Fibroblast of lung (primary cell): ENCODE results near the gene ALG3. TPM values are rescaled to one million over a fixed set of nuclear protein-coding genes. Genes with fewer than 3 reads are reported as not detected.

ENCODE experiments used
- DNase-seq, 2 donors: peaks; one replicate each; pipeline versions ENCODE4 v3.0.0 to v3.0.0-alpha.2; 2010; ENCODE audit warnings: low read depth in 2 of 2
- H2AFZ ChIP-seq: 2 replicates; pipeline ENCODE4 v1.5.1; 2012; ENCODE audit warnings: low read length, control low read depth, inconsistent platforms
- H3K27ac ChIP-seq: 2 replicates; pipeline ENCODE4 v1.5.1; 2011; ENCODE audit warnings: low read length, control low read depth; ENCODE audit not compliant: insufficient read depth
- H3K27me3 ChIP-seq: 2 replicates; pipeline ENCODE4 v1.5.1; 2011; ENCODE audit warnings: mild to moderate bottlenecking, low read length; ENCODE audit not compliant: control insufficient read depth, insufficient read depth
- H3K36me3 ChIP-seq: 2 replicates; pipeline ENCODE4 v1.5.1; 2011; ENCODE audit warnings: low read length; ENCODE audit not compliant: control insufficient read depth, insufficient read depth
- H3K4me1 ChIP-seq: 2 replicates; pipeline ENCODE4 v1.5.1; 2011; ENCODE audit warnings: low read length; ENCODE audit not compliant: control insufficient read depth, insufficient read depth; ENCODE audit errors: extremely low read depth
- H3K4me2 ChIP-seq: 2 replicates; pipeline ENCODE4 v1.5.1; 2011; ENCODE audit warnings: low read length, control low read depth; ENCODE audit not compliant: insufficient read depth; ENCODE audit errors: extremely low read depth
- H3K4me3 ChIP-seq, 4 experiments: fragments of 200-600 bp in 1 of 4; sonication (generic) in 1 of 4; replicated peaks in 1 of 4; 2 replicates each; pipeline ENCODE4 v1.5.1; 2011 to 2016; ENCODE audit warnings: low read length in 4 of 4, low read depth in 3 of 4, mild to moderate bottlenecking in 3 of 4, control low read depth in 2 of 4, inconsistent platforms in 1 of 4, mixed read lengths in 1 of 4; ENCODE audit not compliant: insufficient read depth in 1 of 4; ENCODE audit errors: control extremely low read depth in 1 of 4
- H3K79me2 ChIP-seq: 2 replicates; pipeline ENCODE4 v1.5.1; 2012; ENCODE audit warnings: mild to moderate bottlenecking, low read length, inconsistent platforms; ENCODE audit not compliant: control insufficient read depth, insufficient read depth
- H3K9ac ChIP-seq: 2 replicates; pipeline ENCODE4 v1.5.1; 2011; ENCODE audit warnings: mild to moderate bottlenecking, low read length, control low read depth; ENCODE audit not compliant: insufficient read depth
- H3K9me3 ChIP-seq: 2 replicates; pipeline ENCODE4 v1.5.1; 2012; ENCODE audit warnings: low read depth, low read length; ENCODE audit not compliant: control insufficient read depth, insufficient read depth
- H4K20me1 ChIP-seq: 2 replicates; pipeline ENCODE4 v1.5.1; 2011; ENCODE audit warnings: low read length; ENCODE audit not compliant: control insufficient read depth, insufficient read depth; ENCODE audit errors: extremely low read depth
- EZH2 ChIP-seq: IDR thresholded peaks from 2 replicates; pipeline ENCODE4 v1.5.1; 2012; ENCODE audit warnings: low read length, control low read depth, mild to moderate bottlenecking; ENCODE audit errors: missing control alignments
- polyA plus RNA-seq, 2 donors: library from polyadenylated mRNA; depleted of rRNA in 1 of 2; stranded (reverse) in 1 of 2; unstranded in 1 of 2; fragments of >200 nt; gene quantifications; 2 replicates each; pipeline ENCODE4 v1.2.1, GENCODE V29; 2011 to 2012; ENCODE audit warnings: missing spikeins in 1 of 2
- total RNA-seq: library from RNA; depleted of rRNA; stranded (reverse); fragments of >200 nt; gene quantifications from 2 replicates; pipeline ENCODE4 v1.2.1, GENCODE V29; 2014
- TF ChIP-seq, protein P1 (sequence below), 2 donors: IDR thresholded peaks in 1 of 2; conservative IDR thresholded peaks in 1 of 2; 1 replicate in 1 of 2; 2 replicates in 1 of 2; pipeline ENCODE4 v1.5.1; 2011 to 2012; ENCODE audit warnings: low read length in 2 of 2, control low read depth in 1 of 2, inconsistent platforms in 1 of 2, low read depth in 1 of 2, mild to moderate bottlenecking in 1 of 2

ALG3 gene
- total and polyA plus RNA-seq, 2 donors (not counting 1 experiment from before 2014, with no cell fraction given): 21.6 to 27.2 TPM

DNA sequence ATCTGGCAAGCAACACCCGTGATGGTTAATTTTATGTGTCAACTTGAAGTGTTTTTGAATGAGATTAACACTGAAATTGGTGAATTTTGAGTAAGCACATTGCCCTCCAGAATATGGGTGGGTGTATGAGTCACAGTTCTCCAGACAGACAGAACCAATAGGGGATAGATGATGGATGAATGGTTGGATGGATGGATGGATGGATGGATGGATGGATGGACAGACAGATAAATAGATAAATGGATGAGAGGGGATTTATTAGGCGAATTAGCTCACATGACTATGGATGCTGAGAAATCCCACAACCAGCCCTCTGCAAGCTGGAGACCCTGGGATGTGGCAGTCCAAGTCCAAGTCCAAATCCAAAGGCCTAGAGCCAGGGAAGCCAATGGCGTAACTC is 24.8 kb downstream of the ALG3 start:
- Histone ChIP-seq H3K4me1 (no peaks in the 10 kb centered on the region), H3K9me3 (no peaks in the 10 kb centered on the region), H3K27me3 (peaks cover 13% of the 10 kb centered on the region), H3K79me2 (no peaks in the 10 kb centered on the region), H3K4me3 (no peak overlapping the region), H3K36me3 (no peaks in the 10 kb centered on the region), H4K20me1 (no peaks in the 10 kb centered on the region), H3K9ac (no peak overlapping the region), H2AFZ (no peak overlapping the region), H3K4me2 (no peak overlapping the region), H3K27ac (no peak overlapping the region)
- no peak for TF ChIP-seq EZH2
- TF ChIP-seq, protein P1, sequence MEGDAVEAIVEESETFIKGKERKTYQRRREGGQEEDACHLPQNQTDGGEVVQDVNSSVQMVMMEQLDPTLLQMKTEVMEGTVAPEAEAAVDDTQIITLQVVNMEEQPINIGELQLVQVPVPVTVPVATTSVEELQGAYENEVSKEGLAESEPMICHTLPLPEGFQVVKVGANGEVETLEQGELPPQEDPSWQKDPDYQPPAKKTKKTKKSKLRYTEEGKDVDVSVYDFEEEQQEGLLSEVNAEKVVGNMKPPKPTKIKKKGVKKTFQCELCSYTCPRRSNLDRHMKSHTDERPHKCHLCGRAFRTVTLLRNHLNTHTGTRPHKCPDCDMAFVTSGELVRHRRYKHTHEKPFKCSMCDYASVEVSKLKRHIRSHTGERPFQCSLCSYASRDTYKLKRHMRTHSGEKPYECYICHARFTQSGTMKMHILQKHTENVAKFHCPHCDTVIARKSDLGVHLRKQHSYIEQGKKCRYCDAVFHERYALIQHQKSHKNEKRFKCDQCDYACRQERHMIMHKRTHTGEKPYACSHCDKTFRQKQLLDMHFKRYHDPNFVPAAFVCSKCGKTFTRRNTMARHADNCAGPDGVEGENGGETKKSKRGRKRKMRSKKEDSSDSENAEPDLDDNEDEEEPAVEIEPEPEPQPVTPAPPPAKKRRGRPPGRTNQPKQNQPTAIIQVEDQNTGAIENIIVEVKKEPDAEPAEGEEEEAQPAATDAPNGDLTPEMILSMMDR (conservative IDR thresholded peaks at IDR 0.05 in 1 of 2, IDR thresholded peaks at IDR 0.05 in 1 of 2; ENCODE audit: low read depth in 1 of 2, low read length in 2 of 2): no peak
- no peak for DNase-seq

DNA sequence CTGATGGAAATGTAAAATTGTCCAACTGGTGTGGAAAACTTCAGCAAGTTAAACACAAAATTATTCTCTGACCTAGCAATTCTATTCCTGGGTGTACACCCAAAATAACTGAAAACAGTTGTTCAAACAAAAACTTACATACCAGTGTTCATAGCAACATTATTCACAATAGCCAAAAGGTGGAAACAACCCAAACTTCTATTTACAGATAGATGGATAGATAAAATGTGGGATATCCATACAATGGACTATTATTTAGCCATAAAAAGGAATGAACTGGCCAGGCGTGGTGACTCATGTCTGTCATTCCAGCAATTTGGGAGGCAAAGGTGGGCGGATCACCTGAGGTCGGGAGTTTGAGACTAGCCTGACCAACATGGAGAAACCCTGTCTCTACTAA is 26.2 kb downstream of the ALG3 start:
- no peaks in the 10 kb centered on the region for H3K4me1 ChIP-seq
- no peak overlapping the region for H2AFZ ChIP-seq
- H4K20me1 ChIP-seq: no peaks in the 10 kb centered on the region
- no peak overlapping the region for H3K4me3 ChIP-seq
- no peak overlapping the region for H3K4me2 ChIP-seq
- no peaks in the 10 kb centered on the region for H3K9me3 ChIP-seq
- H3K79me2 ChIP-seq: no peaks in the 10 kb centered on the region
- H3K9ac ChIP-seq: no peak overlapping the region
- TF ChIP-seq EZH2: no peak
- TF ChIP-seq, protein P1 (conservative IDR thresholded peaks at IDR 0.05 in 1 of 2, IDR thresholded peaks at IDR 0.05 in 1 of 2; ENCODE audit: low read depth in 1 of 2, low read length in 2 of 2): no peak
- no peaks in the 10 kb centered on the region for H3K36me3 ChIP-seq
- DNase-seq: no peak
- H3K27me3 ChIP-seq: no peaks in the 10 kb centered on the region
- no peak overlapping the region for H3K27ac ChIP-seq

DNA sequence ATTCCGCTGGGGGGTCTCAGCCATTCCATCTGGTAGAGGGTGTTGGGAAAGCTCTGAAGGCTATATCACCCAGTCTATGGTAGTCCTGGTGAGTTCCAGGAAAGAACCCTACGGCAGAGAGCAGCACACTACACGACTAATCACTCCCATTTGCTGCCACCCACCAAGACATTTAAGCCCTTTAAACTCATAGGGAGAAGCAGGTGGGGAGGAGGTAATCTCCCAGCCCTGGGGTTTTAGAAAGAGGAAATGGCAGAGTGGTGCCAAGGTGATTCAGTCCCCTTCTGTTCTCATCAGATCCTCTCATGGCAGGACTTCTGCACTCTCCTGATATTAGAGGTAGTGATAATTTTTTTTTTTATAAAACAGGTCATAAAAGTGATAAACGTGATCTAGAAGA is 29.9 kb downstream of the ALG3 start:
- H2AFZ ChIP-seq: no peak overlapping the region
- no peaks in the 10 kb centered on the region for H3K4me1 ChIP-seq
- no peaks in the 10 kb centered on the region for H3K79me2 ChIP-seq
- no peaks in the 10 kb centered on the region for H4K20me1 ChIP-seq
- no peak overlapping the region for H3K9ac ChIP-seq
- no peak for DNase-seq
- TF ChIP-seq EZH2: no peak
- TF ChIP-seq, protein P1 (conservative IDR thresholded peaks at IDR 0.05 in 1 of 2, IDR thresholded peaks at IDR 0.05 in 1 of 2; ENCODE audit: low read depth in 1 of 2, low read length in 2 of 2): no peak
- H3K4me3 ChIP-seq: no peak overlapping the region
- no peaks in the 10 kb centered on the region for H3K9me3 ChIP-seq
- no peaks in the 10 kb centered on the region for H3K36me3 ChIP-seq
- H3K27ac ChIP-seq: no peak overlapping the region
- H3K27me3 ChIP-seq: no peaks in the 10 kb centered on the region
- H3K4me2 ChIP-seq: no peak overlapping the region
